ENCODE measurements around the gene CDC26.

DNA sequence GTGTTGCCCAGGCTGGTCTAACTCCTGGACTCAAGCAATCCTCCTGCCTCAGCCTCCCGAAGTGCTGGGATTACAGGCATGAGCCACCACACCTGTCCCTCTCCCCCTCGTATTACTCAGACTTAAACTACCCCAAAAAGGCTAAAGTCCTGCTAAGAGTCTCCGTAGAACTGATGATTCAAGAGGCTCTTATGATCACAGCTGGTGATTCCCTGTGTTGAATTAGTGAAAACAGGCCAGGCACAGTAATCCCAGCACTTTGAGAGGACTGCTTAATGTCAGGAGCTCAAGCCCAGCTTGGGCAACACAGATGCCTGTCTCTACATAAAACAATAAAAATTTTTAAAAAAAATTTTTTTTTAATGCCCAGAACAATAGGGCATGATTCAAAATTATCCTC is 9.2 kb downstream of the CDC26 start:
- TF ChIP-seq POLR2A (IDR thresholded peaks at IDR 0.05) (no peak), POLR2AphosphoS5 (IDR thresholded peaks at IDR 0.05) (no peak)
- TF ChIP-seq, protein P1, sequence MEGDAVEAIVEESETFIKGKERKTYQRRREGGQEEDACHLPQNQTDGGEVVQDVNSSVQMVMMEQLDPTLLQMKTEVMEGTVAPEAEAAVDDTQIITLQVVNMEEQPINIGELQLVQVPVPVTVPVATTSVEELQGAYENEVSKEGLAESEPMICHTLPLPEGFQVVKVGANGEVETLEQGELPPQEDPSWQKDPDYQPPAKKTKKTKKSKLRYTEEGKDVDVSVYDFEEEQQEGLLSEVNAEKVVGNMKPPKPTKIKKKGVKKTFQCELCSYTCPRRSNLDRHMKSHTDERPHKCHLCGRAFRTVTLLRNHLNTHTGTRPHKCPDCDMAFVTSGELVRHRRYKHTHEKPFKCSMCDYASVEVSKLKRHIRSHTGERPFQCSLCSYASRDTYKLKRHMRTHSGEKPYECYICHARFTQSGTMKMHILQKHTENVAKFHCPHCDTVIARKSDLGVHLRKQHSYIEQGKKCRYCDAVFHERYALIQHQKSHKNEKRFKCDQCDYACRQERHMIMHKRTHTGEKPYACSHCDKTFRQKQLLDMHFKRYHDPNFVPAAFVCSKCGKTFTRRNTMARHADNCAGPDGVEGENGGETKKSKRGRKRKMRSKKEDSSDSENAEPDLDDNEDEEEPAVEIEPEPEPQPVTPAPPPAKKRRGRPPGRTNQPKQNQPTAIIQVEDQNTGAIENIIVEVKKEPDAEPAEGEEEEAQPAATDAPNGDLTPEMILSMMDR (IDR thresholded peaks at IDR 0.05), result no peak
